SK-N-SH (cell line): Measurements from ENCODE around the gene BMP5. TPM values are rescaled to one million over a fixed set of nuclear protein-coding genes. Genes with fewer than 3 reads are reported as not detected.

Source experiments
- CTCF ChIA-PET: fragments of 300-600, 350-600 bp; formaldehyde crosslinking; extraction: SDS; loops from one replicate; lab custom pipeline; 2021; lab: Yijun Ruan, JAX
- POLR2A ChIA-PET: fragments of 350-600 bp; sonication (Branson Sonifier 250); formaldehyde crosslinking; extraction: SDS; loops from one replicate; lab custom pipeline; 2020; ENCODE audit warnings: antibody characterized with exemption, inconsistent platforms; lab: Yijun Ruan, JAX
- DNase-seq: peaks from one replicate; pipeline ENCODE4 v3.0.0; 2012
- H2AFZ ChIP-seq: fragments of 200-600 bp; sonication (generic); 2 replicates; pipeline ENCODE4 v1.8.1; 2016; ENCODE audit warnings: antibody characterized with exemption, mild to moderate bottlenecking, low read depth
- H3F3A ChIP-seq: fragments of 200-600 bp; sonication (generic); replicated peaks from 2 replicates; pipeline ENCODE3; 2016; ENCODE audit warnings: antibody characterized with exemption, mild to moderate bottlenecking; ENCODE audit not compliant: insufficient read depth
- H3K27ac ChIP-seq, 2 experiments: fragments of 200-500 bp in 1 of 2; fragments of 200-600 bp in 1 of 2; sonication (Bioruptor generic) in 1 of 2; sonication (generic), shearing (Covaris generic) in 1 of 2; 2 replicates each; pipeline versions ENCODE4 v1.5.1 to v1.6.1; 2014 to 2016; ENCODE audit warnings: low read depth in 2 of 2, inconsistent platforms in 1 of 2, low read length in 1 of 2, mild to moderate bottlenecking in 1 of 2, mixed read lengths in 1 of 2
- H3K27me3 ChIP-seq: fragments of 200-600 bp; sonication (generic), shearing (Covaris generic); 2 replicates; pipeline ENCODE4 v1.6.1; 2016; ENCODE audit warnings: mixed run types; ENCODE audit not compliant: insufficient read depth
- H3K36me3 ChIP-seq, 2 experiments: fragments of 200-500 bp in 1 of 2; fragments of 200-600 bp in 1 of 2; sonication (Bioruptor generic) in 1 of 2; sonication (generic) in 1 of 2; replicated peaks in 1 of 2; 2 replicates each; pipeline versions ENCODE3 to v1.5.1; 2014 to 2016; ENCODE audit warnings: low read length in 1 of 2, mild to moderate bottlenecking in 1 of 2; ENCODE audit not compliant: insufficient read depth in 2 of 2, control insufficient read depth in 1 of 2
- H3K4me1 ChIP-seq, 2 experiments: fragments of 200-500 bp in 1 of 2; fragments of 200-600 bp in 1 of 2; sonication (Bioruptor generic) in 1 of 2; sonication (generic), shearing (Covaris generic) in 1 of 2; 2 replicates each; pipeline versions ENCODE4 v1.5.1 to v1.6.1; 2014 to 2016; ENCODE audit warnings: low read depth in 1 of 2, low read length in 1 of 2, mixed run types in 1 of 2; ENCODE audit not compliant: insufficient read depth in 2 of 2, control insufficient read depth in 1 of 2
- H3K4me2 ChIP-seq: fragments of 200-600 bp; sonication (generic), shearing (Covaris generic); 2 replicates; pipeline ENCODE4 v1.6.1; 2017; ENCODE audit warnings: mixed run types
- H3K4me3 ChIP-seq, 2 experiments: fragments of 200-500 bp in 1 of 2; fragments of 200-600 bp in 1 of 2; sonication (Bioruptor generic) in 1 of 2; sonication (generic), shearing (Covaris generic) in 1 of 2; 2 replicates each; pipeline versions ENCODE4 v1.5.1 to v1.8.1; 2014 to 2016; ENCODE audit warnings: low read depth in 2 of 2, inconsistent platforms in 1 of 2, low read length in 1 of 2, mild to moderate bottlenecking in 1 of 2, mixed read lengths in 1 of 2, moderate library complexity in 1 of 2
- H3K79me2 ChIP-seq: fragments of 200-600 bp; sonication (generic); 2 replicates; pipeline ENCODE4 v1.8.1; 2017; ENCODE audit warnings: mild to moderate bottlenecking; ENCODE audit not compliant: insufficient read depth
- H3K9ac ChIP-seq: fragments of 200-600 bp; sonication (generic); 2 replicates; pipeline ENCODE4 v1.6.1; 2017; ENCODE audit warnings: mixed run types
- H3K9me2 ChIP-seq: fragments of 200-600 bp; sonication (generic); 2 replicates; pipeline ENCODE4 v1.6.1; 2017; ENCODE audit warnings: mixed run types
- H3K9me3 ChIP-seq: fragments of 200-600 bp; sonication (generic); 2 replicates; pipeline ENCODE4 v1.6.1; 2017; ENCODE audit warnings: mixed run types, mild to moderate bottlenecking, moderate library complexity
- H4K20me1 ChIP-seq: fragments of 200-600 bp; sonication (generic); 2 replicates; pipeline ENCODE4 v1.6.1; 2017; ENCODE audit warnings: mild to moderate bottlenecking, mixed run types; ENCODE audit not compliant: insufficient read depth
- EP300 ChIP-seq, 2 experiments: IDR thresholded peaks; 2 replicates each; pipeline versions ENCODE4 v1.4.0 to v1.6.1; 2012; ENCODE audit warnings: borderline replicate concordance in 1 of 2, low read depth in 1 of 2, low read length in 1 of 2
- EZH2phosphoT487 ChIP-seq: fragments of 200-600 bp; sonication (generic); IDR thresholded peaks from 2 replicates; pipeline ENCODE4 v1.6.1; 2017; ENCODE audit warnings: low read depth, mixed run types, mild to moderate bottlenecking, antibody characterized with exemption, moderate library complexity, borderline replicate concordance
- FOSL2 ChIP-seq: IDR thresholded peaks from 2 replicates; pipeline ENCODE4 v1.4.0; 2012; ENCODE audit warnings: low read depth, mild to moderate bottlenecking, moderate library complexity, borderline replicate concordance
- FOXJ3 ChIP-seq: sonication (generic); formaldehyde crosslinking; IDR thresholded peaks from 2 replicates; pipeline ENCODE4 v1.5.1; 2020; ENCODE audit warnings: mild to moderate bottlenecking, missing genetic modification reagents
- GABPA ChIP-seq: IDR thresholded peaks from 2 replicates; pipeline ENCODE4 v1.4.0; 2012; ENCODE audit warnings: low read depth, mild to moderate bottlenecking
- MEF2A ChIP-seq: IDR thresholded peaks from 2 replicates; pipeline ENCODE4 v1.4.0; 2012; ENCODE audit warnings: low read depth, borderline replicate concordance
- MXI1 ChIP-seq: IDR thresholded peaks from 2 replicates; pipeline ENCODE4 v1.6.1; 2012; ENCODE audit warnings: mild to moderate bottlenecking, low read depth, low read length, improper control_type of control experiment
- POLR2AphosphoS5 ChIP-seq: IDR thresholded peaks from 2 replicates; pipeline ENCODE4 v1.6.1; 2012; ENCODE audit warnings: low read depth, low read length
- RCOR1 ChIP-seq: fragments of 150-350 bp; IDR thresholded peaks from 2 replicates; pipeline ENCODE4 v1.6.1; 2017; ENCODE audit warnings: antibody characterized with exemption, low read length
- RFX5 ChIP-seq: IDR thresholded peaks from 2 replicates; pipeline ENCODE4 v1.6.1; 2012; ENCODE audit warnings: mild to moderate bottlenecking, improper control_type of control experiment, low read length
- RXRA ChIP-seq: IDR thresholded peaks from 2 replicates; pipeline ENCODE4 v1.4.0; 2012; ENCODE audit warnings: low read depth, mild to moderate bottlenecking, borderline replicate concordance
- TCF12 ChIP-seq: IDR thresholded peaks from 2 replicates; pipeline ENCODE4 v1.4.0; 2012
- TEAD4 ChIP-seq: IDR thresholded peaks from 2 replicates; pipeline ENCODE4 v1.4.0; 2012; ENCODE audit warnings: mild to moderate bottlenecking, borderline replicate concordance; ENCODE audit not compliant: insufficient read depth
- YY1 ChIP-seq: IDR thresholded peaks from 2 replicates; pipeline ENCODE4 v1.4.0; 2012; ENCODE audit warnings: low read depth, mild to moderate bottlenecking
- WGBS: methylation state at CpG from one replicate; pipeline ENCODE4 v1.1.6; 2017; ENCODE audit warnings: low lambda C conversion rate; 5-methylcytosine and 5-hydroxymethylcytosine counted together
- polyA plus RNA-seq, 3 experiments: library from polyadenylated mRNA; depleted of rRNA; stranded (reverse); fragments of >200 nt; gene quantifications; 2 replicates each; pipeline ENCODE4 v1.2.3, GENCODE V29; 2012
- TF ChIP-seq, protein P1 (sequence below): IDR thresholded peaks from 2 replicates; pipeline ENCODE4 v1.4.0; 2012; ENCODE audit warnings: low read depth, borderline replicate concordance
- TF ChIP-seq, protein P2 (sequence below): fragments of 200-600 bp; sonication (generic); IDR thresholded peaks from 2 replicates; pipeline ENCODE4 v1.6.1; 2017; ENCODE audit warnings: antibody characterized with exemption, mild to moderate bottlenecking, moderate library complexity
- TF ChIP-seq, protein P3 (sequence below): fragments of 150-350 bp; IDR thresholded peaks from 2 replicates; pipeline ENCODE4 v1.6.1; 2016; ENCODE audit warnings: mild to moderate bottlenecking, low read depth, low read length
- TF ChIP-seq, protein P4 (sequence below): fragments of 150-350 bp; IDR thresholded peaks from 2 replicates; pipeline ENCODE4 v1.6.1; 2017; ENCODE audit warnings: antibody characterized with exemption, low read length, low read depth, borderline replicate concordance
- TF ChIP-seq, protein P5 (sequence below): IDR thresholded peaks from 2 replicates; pipeline ENCODE4; 2012
- TF ChIP-seq, protein P6 (sequence below): IDR thresholded peaks from 2 replicates; pipeline ENCODE4 v1.4.0; 2012; ENCODE audit warnings: low read depth, borderline replicate concordance

Gene BMP5
- polyA plus RNA-seq, 1 of the 3 experiments (the other 2 are of a cell fraction): 0.05 TPM

DNA sequence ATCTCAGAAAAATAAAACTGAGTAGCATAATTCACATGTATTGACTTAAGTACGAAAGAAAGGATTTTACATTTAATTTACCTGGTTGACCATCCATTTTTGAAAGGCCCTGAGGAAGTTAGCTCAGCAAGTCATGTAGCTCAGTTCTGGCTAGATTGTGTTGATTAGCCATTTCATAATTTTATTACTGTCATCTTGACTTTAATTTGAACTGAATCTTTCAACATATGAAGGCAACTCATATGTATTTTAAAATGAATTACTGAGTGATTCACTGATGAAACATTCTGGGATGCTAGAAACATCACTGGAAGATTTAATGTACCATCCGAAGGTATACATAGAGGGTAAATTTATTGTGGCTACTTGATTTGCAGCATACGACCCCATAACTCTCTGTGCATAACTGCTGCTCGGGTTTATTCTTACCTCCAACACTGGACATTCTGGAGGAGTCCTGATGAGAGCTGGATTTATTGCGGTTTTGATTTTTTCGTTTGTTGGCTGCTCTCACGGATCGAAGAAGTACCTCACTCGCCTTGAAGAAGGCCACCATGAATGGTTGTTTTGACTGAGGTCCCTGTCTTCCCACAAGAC lies 101.7 kb downstream of the BMP5 start:
- ChIA-PET POLR2A (no interaction called here), CTCF (no interaction called here)
- no peaks in the 10 kb centered on the region for H3K79me2 ChIP-seq
- H3F3A ChIP-seq: peaks cover 3% of the 10 kb centered on the region
- no peak overlapping the region for H3K27ac ChIP-seq
- no peaks in the 10 kb centered on the region for H3K9me2 ChIP-seq
- no peaks in the 10 kb centered on the region for H3K36me3 ChIP-seq
- 50% methylated on average over 9 of the region's 9 CpGs for WGBS
- TF ChIP-seq TCF12: no peak
- TF ChIP-seq, protein P1, sequence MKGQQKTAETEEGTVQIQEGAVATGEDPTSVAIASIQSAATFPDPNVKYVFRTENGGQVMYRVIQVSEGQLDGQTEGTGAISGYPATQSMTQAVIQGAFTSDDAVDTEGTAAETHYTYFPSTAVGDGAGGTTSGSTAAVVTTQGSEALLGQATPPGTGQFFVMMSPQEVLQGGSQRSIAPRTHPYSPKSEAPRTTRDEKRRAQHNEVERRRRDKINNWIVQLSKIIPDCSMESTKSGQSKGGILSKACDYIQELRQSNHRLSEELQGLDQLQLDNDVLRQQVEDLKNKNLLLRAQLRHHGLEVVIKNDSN: no peak
- TF ChIP-seq RCOR1: no peak
- no peak for TF ChIP-seq GABPA
- TF ChIP-seq, protein P2, sequence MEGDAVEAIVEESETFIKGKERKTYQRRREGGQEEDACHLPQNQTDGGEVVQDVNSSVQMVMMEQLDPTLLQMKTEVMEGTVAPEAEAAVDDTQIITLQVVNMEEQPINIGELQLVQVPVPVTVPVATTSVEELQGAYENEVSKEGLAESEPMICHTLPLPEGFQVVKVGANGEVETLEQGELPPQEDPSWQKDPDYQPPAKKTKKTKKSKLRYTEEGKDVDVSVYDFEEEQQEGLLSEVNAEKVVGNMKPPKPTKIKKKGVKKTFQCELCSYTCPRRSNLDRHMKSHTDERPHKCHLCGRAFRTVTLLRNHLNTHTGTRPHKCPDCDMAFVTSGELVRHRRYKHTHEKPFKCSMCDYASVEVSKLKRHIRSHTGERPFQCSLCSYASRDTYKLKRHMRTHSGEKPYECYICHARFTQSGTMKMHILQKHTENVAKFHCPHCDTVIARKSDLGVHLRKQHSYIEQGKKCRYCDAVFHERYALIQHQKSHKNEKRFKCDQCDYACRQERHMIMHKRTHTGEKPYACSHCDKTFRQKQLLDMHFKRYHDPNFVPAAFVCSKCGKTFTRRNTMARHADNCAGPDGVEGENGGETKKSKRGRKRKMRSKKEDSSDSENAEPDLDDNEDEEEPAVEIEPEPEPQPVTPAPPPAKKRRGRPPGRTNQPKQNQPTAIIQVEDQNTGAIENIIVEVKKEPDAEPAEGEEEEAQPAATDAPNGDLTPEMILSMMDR: no peak
- no peak for TF ChIP-seq EP300 (IDR thresholded peaks at IDR 0.05; ENCODE audit: borderline replicate concordance in 1 of 2, low read depth in 1 of 2, low read length in 1 of 2)
- TF ChIP-seq FOSL2: no peak
- no peak for TF ChIP-seq MEF2A
- TF ChIP-seq MXI1: no peak
- TF ChIP-seq EZH2phosphoT487: no peak
- no peak for TF ChIP-seq YY1
- TF ChIP-seq RFX5: no peak
- no peak for TF ChIP-seq RXRA
- H3K4me1 ChIP-seq: no peaks in the 10 kb centered on the region
- no peaks in the 10 kb centered on the region for H3K27me3 ChIP-seq
- no peak overlapping the region for H3K4me3 ChIP-seq
- H3K9ac ChIP-seq: no peak overlapping the region
- H2AFZ ChIP-seq: no peak overlapping the region
- H3K4me2 ChIP-seq: no peak overlapping the region
- no peak for DNase-seq
- no peaks in the 10 kb centered on the region for H3K9me3 ChIP-seq
- no peaks in the 10 kb centered on the region for H4K20me1 ChIP-seq

DNA sequence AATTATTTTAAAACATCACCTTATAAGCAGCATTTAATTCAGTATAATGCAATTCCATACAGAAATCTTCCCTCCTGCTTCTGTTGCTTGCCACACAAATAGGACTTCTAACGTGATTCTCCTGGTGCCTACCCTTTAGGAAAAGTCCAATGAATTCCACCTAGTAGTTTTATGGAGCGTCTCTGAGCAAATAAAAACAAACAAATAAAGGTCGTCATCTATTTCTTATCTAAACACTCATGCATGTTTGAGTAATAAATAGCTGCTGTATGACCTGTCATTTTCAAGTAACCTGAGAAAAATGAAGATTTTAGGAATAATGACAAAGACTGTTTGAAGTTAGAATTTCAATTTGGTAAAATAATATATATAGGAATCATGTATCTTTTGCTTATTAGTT lies 102.7 kb downstream of the BMP5 start:
- Histone ChIP-seq H2AFZ (no peak overlapping the region), H3K4me2 (no peak overlapping the region), H3K9me2 (no peaks in the 10 kb centered on the region), H3K27me3 (no peaks in the 10 kb centered on the region), H3F3A (peaks cover 3% of the 10 kb centered on the region), H3K4me1 (no peaks in the 10 kb centered on the region), H3K36me3 (no peaks in the 10 kb centered on the region), H3K9me3 (no peaks in the 10 kb centered on the region), H3K27ac (no peak overlapping the region), H4K20me1 (no peaks in the 10 kb centered on the region), H3K4me3 (no peak overlapping the region), H3K9ac (no peak overlapping the region), H3K79me2 (no peaks in the 10 kb centered on the region)
- WGBS: 40% methylated on average over 3 of the region's 3 CpGs
- ChIA-PET CTCF (no interaction called here), POLR2A (no interaction called here)
- no peak for DNase-seq
- TF ChIP-seq, protein P3, sequence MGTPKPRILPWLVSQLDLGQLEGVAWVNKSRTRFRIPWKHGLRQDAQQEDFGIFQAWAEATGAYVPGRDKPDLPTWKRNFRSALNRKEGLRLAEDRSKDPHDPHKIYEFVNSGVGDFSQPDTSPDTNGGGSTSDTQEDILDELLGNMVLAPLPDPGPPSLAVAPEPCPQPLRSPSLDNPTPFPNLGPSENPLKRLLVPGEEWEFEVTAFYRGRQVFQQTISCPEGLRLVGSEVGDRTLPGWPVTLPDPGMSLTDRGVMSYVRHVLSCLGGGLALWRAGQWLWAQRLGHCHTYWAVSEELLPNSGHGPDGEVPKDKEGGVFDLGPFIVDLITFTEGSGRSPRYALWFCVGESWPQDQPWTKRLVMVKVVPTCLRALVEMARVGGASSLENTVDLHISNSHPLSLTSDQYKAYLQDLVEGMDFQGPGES: no peak
- TF ChIP-seq, protein P4, sequence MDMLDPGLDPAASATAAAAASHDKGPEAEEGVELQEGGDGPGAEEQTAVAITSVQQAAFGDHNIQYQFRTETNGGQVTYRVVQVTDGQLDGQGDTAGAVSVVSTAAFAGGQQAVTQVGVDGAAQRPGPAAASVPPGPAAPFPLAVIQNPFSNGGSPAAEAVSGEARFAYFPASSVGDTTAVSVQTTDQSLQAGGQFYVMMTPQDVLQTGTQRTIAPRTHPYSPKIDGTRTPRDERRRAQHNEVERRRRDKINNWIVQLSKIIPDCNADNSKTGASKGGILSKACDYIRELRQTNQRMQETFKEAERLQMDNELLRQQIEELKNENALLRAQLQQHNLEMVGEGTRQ: no peak
- TF ChIP-seq FOXJ3 (CRISPR knock-in tag): no peak
- TF ChIP-seq, protein P5, sequence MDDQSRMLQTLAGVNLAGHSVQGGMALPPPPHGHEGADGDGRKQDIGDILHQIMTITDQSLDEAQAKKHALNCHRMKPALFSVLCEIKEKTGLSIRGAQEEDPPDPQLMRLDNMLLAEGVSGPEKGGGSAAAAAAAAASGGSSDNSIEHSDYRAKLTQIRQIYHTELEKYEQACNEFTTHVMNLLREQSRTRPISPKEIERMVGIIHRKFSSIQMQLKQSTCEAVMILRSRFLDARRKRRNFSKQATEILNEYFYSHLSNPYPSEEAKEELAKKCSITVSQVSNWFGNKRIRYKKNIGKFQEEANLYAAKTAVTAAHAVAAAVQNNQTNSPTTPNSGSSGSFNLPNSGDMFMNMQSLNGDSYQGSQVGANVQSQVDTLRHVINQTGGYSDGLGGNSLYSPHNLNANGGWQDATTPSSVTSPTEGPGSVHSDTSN: no peak
- no peak for TF ChIP-seq MEF2A
- TF ChIP-seq TEAD4: no peak
- TF ChIP-seq POLR2AphosphoS5: no peak
- no peak for TF ChIP-seq YY1
- TF ChIP-seq, protein P6, sequence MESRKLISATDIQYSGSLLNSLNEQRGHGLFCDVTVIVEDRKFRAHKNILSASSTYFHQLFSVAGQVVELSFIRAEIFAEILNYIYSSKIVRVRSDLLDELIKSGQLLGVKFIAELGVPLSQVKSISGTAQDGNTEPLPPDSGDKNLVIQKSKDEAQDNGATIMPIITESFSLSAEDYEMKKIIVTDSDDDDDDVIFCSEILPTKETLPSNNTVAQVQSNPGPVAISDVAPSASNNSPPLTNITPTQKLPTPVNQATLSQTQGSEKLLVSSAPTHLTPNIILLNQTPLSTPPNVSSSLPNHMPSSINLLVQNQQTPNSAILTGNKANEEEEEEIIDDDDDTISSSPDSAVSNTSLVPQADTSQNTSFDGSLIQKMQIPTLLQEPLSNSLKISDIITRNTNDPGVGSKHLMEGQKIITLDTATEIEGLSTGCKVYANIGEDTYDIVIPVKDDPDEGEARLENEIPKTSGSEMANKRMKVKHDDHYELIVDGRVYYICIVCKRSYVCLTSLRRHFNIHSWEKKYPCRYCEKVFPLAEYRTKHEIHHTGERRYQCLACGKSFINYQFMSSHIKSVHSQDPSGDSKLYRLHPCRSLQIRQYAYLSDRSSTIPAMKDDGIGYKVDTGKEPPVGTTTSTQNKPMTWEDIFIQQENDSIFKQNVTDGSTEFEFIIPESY: no peak
